ENCODE results near the gene HOXB7.

Gene HOXB7

GRCh38 chr17:48593840-48594537 lies 16.8 kb downstream of the HOXB7 start:
- peak; percentile 87 for DNase-seq

GRCh38 chr17:48593126-48593829 lies 17.5 kb downstream of the HOXB7 start, which contains the start of gene HOXB5:
TSS of gene HOXB5 (minus strand) at chr17:48593779. CDS start at chr17:48593682, 97 bp downstream.
- no peak for DNase-seq

DNA sequence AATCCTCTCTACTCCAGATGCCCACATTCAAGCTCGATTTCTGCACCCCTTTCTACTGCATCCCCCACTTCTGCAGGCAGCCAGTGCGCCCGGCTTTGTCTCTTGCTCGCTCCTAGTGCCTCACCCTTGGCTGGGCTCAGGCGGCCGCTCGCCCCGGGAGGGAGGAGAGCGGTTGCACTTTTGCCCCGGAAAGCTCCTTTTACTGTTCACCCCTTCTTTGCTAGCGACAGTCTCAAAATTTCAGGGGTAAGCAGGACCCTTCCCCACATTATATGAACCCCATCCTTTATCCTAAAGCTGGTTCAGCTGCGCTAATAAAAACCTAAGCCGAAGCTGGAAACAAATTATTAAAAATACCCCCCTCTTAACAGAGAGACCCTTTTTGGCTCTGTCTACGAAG lies 18.2 kb downstream of the HOXB7 start:
- no peak for DNase-seq

DNA sequence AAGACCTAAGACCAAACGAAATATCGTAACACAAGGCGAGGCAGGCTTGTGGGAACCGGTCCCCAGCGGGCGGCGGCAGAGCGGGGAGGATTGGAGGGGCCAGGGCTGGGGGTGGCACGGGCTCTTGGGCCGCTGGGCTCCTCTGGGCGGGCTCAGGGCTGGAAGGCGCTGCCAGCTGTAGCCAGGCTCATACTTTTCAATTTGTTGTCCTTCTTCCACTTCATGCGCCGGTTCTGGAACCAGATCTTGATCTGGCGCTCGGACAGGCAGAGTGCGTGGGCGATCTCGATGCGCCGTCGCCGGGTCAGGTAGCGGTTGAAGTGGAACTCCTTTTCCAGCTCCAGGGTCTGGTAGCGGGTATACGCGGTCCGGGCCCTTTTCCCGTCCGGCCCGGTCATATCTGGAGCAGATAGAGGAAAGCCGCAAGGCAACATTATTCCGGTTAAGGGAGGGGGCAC lies 18.7 kb downstream of the HOXB7 start:
- no peak for DNase-seq

DNA sequence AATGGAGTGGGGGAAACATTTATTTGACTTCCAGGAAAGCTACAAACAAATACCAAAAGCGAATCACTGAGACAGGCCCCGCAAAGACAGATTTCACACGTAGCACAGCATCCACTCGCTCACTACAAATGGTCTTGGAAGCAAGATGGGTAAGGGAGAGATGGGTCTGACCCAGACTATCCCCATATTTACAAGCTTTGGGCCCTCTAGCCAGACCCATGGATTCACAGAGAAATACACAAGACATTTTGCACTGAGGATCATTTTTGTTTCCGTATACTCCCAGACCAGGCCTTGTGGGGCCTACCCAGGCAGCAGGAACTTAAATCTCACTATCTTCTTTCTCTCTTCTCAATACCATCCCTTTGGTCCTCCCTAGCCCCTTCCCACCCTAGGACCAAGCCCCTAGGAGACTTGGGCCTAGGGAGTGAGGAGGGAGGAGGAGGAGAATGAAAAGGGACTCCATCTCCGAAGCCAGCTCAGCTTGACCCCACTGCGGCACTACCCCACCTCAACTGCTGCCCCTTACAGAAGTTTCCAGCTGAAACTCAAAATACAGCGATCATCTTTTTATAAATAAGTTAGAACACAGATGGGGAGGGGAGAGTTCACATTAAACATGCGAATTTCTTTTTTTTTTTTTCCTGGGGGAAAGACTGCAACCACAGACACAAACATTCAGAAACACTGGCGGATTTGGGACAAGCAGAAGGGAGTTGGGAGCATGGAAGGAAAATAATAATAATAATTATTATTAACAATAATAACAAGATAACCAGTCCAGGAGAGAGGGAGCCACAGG lies 19.4 kb downstream of the HOXB7 start:
- DNase-seq = no peak

GRCh38 chr17:48590607-48591161 lies 20.1 kb downstream of the HOXB7 start:
- no peak for DNase-seq

- DNase-seq = no peak
Measured at GRCh38 chr17:48589831-48590606, 20.8 kb downstream of the HOXB7 start, which contains the start of gene HOXB3. TSS of gene HOXB3 (minus strand) at chr17:48590241. CDS start at chr17:48552474, 37,767 bp downstream.

DNA sequence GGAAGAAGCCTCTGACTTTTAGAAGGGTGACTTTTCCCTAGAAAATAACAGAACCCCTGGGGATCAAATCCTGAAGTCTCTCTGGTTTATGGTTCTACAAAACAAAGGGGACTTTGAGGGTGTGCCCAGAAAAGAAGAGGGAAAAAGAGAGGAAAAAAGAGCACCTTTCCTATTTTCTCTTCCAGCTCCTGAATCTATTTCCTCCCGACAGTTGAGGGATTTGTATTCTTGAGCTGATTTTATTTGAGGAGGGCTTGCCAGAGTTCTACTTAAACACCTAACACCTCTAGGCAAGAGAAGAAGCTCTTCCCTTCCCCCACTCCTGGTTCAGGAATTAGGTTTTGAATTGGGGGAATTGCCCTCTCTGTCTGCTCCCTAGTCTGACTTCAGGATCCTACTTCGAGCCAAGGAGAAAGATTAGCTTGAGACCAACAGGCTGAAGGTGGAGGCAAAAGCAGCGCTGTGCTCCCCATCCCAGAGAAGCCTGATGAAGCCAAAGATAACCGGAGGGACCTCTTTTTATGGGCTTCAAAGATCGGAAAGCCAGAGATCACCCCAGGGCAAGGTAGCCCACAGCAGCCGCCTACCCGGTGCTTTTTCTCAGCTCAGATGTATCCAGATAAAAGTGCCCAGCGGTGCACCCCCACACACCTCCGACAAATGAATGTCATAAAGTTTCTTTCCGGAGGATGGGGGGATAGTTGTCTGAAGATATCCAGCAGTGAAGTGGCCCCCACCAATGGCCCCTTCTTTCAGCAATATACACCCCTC lies 21.6 kb downstream of the HOXB7 start:
- DNase-seq = no peak

DNA sequence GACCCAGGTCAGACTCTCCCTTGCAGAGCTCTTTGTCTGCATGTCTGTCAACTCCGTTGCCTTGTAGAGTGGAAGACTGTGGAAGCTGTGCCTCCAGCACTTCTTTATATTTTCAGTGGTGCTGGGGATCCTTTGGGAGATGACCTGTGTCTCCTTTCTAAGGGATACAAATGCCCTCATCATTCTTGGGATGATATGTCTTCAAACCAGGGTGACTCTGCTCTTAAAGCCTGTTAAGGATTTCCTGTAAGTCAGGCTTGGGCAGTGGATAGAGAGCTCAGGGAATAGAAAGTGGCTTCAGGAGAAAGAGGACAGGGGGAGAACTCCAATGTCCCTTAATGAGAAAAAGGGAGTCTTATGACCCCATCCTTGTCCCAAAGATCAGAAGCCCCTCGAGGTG lies 22.3 kb downstream of the HOXB7 start:
- DNase-seq = no peak

- no peak for DNase-seq
Measured at GRCh38 chr17:48588074-48588415, 22.8 kb downstream of the HOXB7 start.

GRCh38 chr17:48587276-48588073 lies 23.3 kb downstream of the HOXB7 start:
- no peak for DNase-seq

DNA sequence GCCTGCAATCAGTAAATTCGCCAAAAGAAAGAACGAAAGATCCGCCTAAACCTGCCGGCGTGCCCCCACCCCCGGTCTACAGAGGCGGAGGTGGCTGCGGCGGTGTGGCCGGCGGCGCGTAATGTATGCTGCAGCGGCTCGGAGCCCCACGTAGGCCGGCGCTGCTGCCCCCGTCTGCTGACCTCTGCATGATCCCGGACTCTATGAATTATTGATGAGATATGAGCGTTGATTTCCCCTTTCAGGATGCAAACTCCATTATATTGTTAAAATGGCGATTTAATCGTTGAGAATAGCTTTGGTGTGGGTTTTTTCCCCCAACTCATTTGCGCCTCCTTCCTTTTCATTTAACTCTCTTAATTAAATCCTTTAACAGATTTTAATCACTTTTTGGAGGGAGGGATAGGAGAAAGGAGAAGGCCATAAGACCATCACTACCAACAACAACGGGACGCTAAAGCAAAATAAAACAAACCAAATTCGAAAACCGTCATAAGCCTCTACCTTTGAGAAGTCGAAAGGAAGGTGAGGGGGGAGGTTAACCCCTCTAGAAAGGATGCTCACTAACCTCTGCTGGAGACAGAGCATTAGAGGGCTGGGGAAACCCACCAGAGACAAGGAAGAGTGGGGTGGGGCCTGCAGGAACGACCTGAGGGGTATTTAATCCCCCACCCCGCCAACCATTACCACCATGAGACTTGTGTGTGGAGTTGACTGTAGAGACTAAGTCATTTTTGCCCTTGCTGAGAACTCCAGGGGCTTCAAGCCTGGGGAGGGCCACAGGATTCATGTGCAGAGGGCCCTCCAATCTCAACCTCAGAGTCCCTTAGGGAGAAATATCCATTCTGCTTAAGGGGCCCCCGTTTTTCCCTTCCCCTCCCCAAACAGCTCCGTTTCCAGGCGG lies 24.2 kb downstream of the HOXB7 start:
- DNase-seq = no peak

DNA sequence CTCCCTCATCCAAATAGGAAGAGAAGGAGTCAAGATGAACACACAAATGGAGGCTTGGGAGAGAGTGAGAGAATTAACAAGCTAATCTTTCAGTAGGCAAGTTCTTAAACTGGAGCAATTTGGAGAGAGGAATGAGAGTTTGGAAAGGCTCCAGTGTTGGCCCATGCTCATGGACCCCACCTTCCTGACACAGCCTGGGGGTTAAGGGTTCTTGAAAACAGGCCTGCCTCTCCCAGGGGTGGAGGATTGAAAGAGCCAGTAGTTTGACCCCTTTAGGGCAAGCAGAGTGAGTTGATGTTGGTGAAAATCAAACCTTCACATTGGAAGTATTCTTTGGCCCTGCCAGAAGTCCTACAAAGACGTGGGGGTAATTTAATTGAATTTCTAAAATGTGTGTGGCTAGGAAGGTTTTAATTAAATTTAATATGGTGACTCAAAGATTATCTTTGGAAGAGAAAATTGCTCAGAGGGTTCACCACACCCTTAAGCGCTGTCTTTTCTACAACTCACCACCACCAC lies 26.5 kb downstream of the HOXB7 start:
- DNase-seq = no peak

DNA sequence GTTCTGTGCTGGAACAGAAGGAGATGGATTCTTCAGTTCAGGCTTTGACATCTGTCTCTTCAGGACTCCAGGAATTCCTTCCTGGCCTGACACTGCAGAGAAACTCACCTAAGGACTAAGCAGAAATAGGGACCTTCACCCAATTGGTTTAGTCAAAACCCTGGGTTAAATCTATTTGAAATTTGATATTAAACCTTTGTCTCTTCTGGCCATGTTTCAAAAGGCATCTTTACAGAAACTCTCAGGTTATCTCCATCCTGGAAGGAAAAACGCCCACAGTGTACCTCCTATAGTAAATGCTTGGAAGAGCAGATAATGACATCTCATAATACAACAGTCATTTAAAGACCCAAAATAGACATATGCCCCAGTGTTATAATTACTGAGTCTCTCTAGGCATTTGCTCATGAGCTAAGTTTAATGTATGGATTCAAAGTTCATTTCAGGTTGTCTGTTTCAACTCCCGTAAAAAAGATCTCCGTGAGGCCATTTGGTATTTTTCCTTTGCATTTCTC lies 27.1 kb downstream of the HOXB7 start:
- no peak for DNase-seq

GRCh38 chr17:48582750-48583069 lies 28.1 kb downstream of the HOXB7 start:
- DNase-seq = no peak

DNA sequence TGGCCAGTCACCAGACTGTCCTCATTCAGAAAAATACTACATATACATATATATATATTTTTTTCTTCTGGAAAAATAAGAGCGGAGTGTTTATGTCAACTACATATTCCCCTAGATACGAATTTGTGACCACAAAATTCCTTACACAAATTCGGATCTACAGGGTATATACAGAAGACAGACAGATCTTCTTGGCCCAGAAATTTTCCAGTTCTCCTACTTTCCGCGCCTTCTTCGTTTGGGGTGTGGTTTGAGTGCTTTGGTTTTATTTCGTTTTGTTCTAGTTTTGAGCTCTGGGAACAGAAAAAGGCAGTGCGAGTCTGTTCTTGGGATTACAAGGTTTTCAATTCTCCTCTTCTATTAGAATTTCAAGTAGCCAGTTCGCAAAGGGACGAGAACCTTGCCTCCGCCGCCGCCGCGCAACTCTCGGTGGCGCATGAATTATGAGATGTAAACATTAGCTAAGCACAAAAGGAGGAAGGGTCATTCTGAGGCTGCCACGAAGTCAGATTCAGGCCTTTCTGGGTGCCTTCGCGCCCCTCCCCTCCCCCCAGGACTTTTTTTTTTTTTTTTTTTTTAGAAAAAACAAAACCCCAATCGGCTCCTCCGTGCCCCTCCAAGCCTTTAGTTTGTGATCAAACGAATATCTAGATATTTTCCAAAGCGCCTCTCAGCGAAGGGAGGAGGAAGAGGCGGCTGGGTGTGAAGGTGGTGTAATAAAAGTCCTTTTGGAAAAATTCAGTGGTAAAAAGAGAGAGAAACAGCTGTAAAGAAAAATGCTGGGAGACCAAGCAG lies 30.9 kb downstream of the HOXB7 start:
- DNase-seq = no peak

DNA sequence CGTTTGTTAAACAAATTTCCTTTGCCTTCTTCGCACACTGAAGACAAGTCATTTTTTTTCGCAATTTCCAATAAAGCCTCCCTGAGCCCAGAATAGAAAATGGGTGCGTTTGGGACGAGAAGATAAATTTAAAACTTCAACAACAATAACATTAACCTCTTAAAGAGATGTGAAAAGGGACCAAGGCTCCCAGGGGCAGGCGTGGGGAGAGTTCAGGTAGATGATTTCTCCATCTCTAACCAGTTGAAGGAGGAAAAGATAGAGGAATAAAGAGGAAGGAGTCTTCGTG lies 31.4 kb downstream of the HOXB7 start:
- no peak for DNase-seq

DNA sequence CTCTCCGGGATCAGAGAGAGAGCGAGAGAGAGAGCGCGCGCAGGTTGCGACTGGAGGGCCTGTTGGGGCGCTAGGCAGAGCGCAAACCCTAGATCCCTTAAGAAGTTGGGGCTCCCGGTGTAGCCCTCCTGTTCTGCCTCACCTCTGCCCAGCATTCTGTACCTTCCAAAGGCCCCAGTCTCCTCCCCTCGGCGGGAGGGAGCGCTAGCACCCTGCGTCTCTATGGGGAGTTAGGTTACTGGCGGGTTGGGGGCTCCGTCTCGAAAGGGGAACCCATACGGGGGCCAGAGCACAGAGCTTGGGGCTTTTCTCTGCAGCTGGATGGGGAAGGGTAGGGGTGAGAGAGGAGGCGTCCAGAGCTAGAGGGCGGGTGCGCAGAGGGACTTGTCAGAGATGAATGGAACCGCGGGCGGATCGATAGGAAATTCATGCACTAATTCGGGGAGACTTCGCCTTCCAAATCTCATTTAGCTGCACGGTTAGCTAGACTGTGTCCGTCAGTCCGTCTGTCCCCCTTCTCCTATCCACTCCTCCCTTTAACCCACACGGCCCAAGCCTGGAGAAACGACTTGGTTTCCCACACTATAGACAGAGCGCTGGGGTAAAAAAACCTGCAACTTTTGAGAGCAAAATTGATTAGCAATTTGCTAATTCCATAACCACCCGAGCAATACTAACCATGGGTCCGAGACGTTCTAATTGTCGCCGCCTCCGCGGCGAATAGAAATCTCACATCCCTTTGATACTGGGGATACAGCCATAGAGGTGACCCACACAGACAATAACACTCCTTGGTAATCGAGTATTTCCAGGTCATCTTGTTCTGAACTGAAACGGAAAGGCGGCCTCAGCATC lies 32.0 kb downstream of the HOXB7 start:
- DNase-seq = no peak

Data from activated CD4-positive, CD25-positive, alpha-beta regulatory T cell treated with anti-CD3 and anti-CD28 coated beads, Interleukin-2, amount 50 U/mL, for 72 hours (primary cell).